GM19372 (cell line): ENCODE measurements around the gene TMC6.
"Not testable (repeated sequence)": the region's sequence is repeated elsewhere in the genome, so short reads cannot be mapped to it uniquely, and the experiment has no call there.

Experiments
- ATAC-seq: cut with Tn5 transposase; IDR thresholded peaks from one replicate; pipeline ENCODE4 v1.9.1; 2021; ENCODE audit warnings: mild to moderate bottlenecking, low read depth, moderate library complexity; ENCODE audit not compliant: unreplicated experiment

TMC6 gene

GRCh38 chr17:78082355-78082872, 46.1 kb downstream of the TMC6 start:
- ATAC-seq = not testable (repeated sequence)

- ATAC-seq = no peak
These were observed 47.0 kb downstream of the TMC6 start for GRCh38 chr17:78081551-78081950.

GRCh38 chr17:78079253-78079652, 49.3 kb downstream of the TMC6 start:
- ATAC-seq = no peak

GRCh38 chr17:78075545-78075944, 53.0 kb downstream of the TMC6 start:
- no peak for ATAC-seq

- ATAC-seq = no peak
These were observed 53.5 kb downstream of the TMC6 start for GRCh38 chr17:78075011-78075410.

- no peak for ATAC-seq
These were observed 55.6 kb downstream of the TMC6 start for GRCh38 chr17:78072961-78073360.

- ATAC-seq = no peak
These were observed 58.9 kb downstream of the TMC6 start for GRCh38 chr17:78069695-78070094.

GRCh38 chr17:78066976-78067375, 61.6 kb downstream of the TMC6 start:
- ATAC-seq = not testable (repeated sequence)

GRCh38 chr17:78064708-78065107, 63.8 kb downstream of the TMC6 start:
- no peak for ATAC-seq

- ATAC-seq = no peak
These were observed 65.1 kb downstream of the TMC6 start for GRCh38 chr17:78063489-78063888.

- ATAC-seq = no peak
These were observed 66.0 kb downstream of the TMC6 start for GRCh38 chr17:78062596-78062995.
